Naive thymus-derived CD4-positive, alpha-beta T cell (primary cell): ENCODE results near the gene KNDC1. TPM values are rescaled to one million over a fixed set of nuclear protein-coding genes. Genes with fewer than 3 reads are reported as not detected.

ENCODE experiments used
- ATAC-seq: fragments of 150-1000 bp; cut with Tn5 transposase; 2 replicates; pipeline ENCODE4 v1.10.0; 2021; ENCODE audit warnings: mild to moderate bottlenecking, moderate library complexity
- CTCF ChIA-PET: fragments of 350-600 bp; sonication (Branson Sonifier 250); formaldehyde crosslinking; loops from one replicate; lab custom pipeline; 2021; ENCODE audit warnings: antibody characterized with exemption; lab: Charles Lee
- POLR2A ChIA-PET: fragments of 350-600 bp; sonication (Branson Sonifier 250); formaldehyde crosslinking; loops from one replicate; lab custom pipeline; 2021; ENCODE audit warnings: antibody characterized with exemption, inconsistent platforms; lab: Charles Lee
- DNase-seq, 9 donors: peaks; one replicate each; pipeline versions ENCODE4 v3.0.0 to v3.0.0-alpha.2; 2020 to 2022; ENCODE audit warnings: mixed read lengths in 1 of 9
- H3K27ac ChIP-seq: one replicate; pipeline ENCODE4 v1.7.0; 2013; ENCODE audit warnings: mild to moderate bottlenecking, low read depth, low read length, moderate library complexity
- H3K27me3 ChIP-seq, 2 donors: one replicate each; pipeline ENCODE4 v1.7.0; 2013; ENCODE audit warnings: low read length in 2 of 2, mild to moderate bottlenecking in 2 of 2, moderate library complexity in 2 of 2; ENCODE audit not compliant: control insufficient read depth in 2 of 2, insufficient read depth in 2 of 2
- H3K36me3 ChIP-seq, 3 experiments: 1 replicate in 2 of 3; 2 replicates in 1 of 3; pipeline ENCODE4 v1.7.0; 2013; ENCODE audit warnings: low read length in 3 of 3, mild to moderate bottlenecking in 3 of 3, moderate library complexity in 1 of 3; ENCODE audit not compliant: insufficient read depth in 3 of 3, control insufficient read depth in 2 of 3
- H3K4me1 ChIP-seq, 2 donors: one replicate each; pipeline ENCODE4 v1.7.0; 2013; ENCODE audit warnings: low read length in 2 of 2, mild to moderate bottlenecking in 2 of 2, moderate library complexity in 1 of 2; ENCODE audit not compliant: control insufficient read depth in 2 of 2, insufficient read depth in 2 of 2
- H3K4me3 ChIP-seq: 2 replicates; pipeline ENCODE4 v1.7.0; 2013; ENCODE audit warnings: mild to moderate bottlenecking, low read length
- H3K9me3 ChIP-seq, 3 experiments: 1 replicate in 2 of 3; 2 replicates in 1 of 3; pipeline ENCODE4 v1.7.0; 2013; ENCODE audit warnings: low read length in 3 of 3; ENCODE audit not compliant: control insufficient read depth in 2 of 3
- H3K27ac Mint-ChIP-seq, 9 donors: one replicate each; pipeline ENCODE4 v1.8.0; 2020 to 2022; ENCODE audit warnings: mixed read lengths in 9 of 9, mild to moderate bottlenecking in 8 of 9, moderate library complexity in 5 of 9, inconsistent platforms in 2 of 9
- H3K27me3 Mint-ChIP-seq, 5 donors: one replicate each; pipeline ENCODE4 v1.8.0; 2021 to 2022; ENCODE audit warnings: mixed read lengths in 5 of 5, mild to moderate bottlenecking in 1 of 5
- H3K36me3 Mint-ChIP-seq, 5 donors: one replicate each; pipeline ENCODE4 v1.8.0; 2020 to 2022; ENCODE audit warnings: mixed read lengths in 5 of 5, mild to moderate bottlenecking in 3 of 5, inconsistent platforms in 1 of 5
- H3K4me1 Mint-ChIP-seq, 7 donors: one replicate each; pipeline ENCODE4 v1.8.0; 2020 to 2022; ENCODE audit warnings: mixed read lengths in 7 of 7, mild to moderate bottlenecking in 3 of 7, inconsistent platforms in 1 of 7
- H3K4me3 Mint-ChIP-seq, 10 donors: one replicate each; pipeline ENCODE4 v1.8.0; 2020 to 2022; ENCODE audit warnings: mild to moderate bottlenecking in 10 of 10, mixed read lengths in 10 of 10, moderate library complexity in 6 of 10, inconsistent platforms in 2 of 10
- H3K9me3 Mint-ChIP-seq, 11 donors: one replicate each; pipeline ENCODE4 v1.8.0; 2020 to 2022; ENCODE audit warnings: mixed read lengths in 11 of 11, mild to moderate bottlenecking in 4 of 11, inconsistent platforms in 1 of 11, moderate library complexity in 1 of 11
- intact Hi-C, 2 donors: fragments of 100-400 bp; cut with micrococcal nuclease; formaldehyde crosslinking; loops; one replicate each; pipeline ENCODE4 v1.15.1; 2023
- polyA plus RNA-seq, 2 donors: library from polyadenylated mRNA; unstranded; fragments of 300-500 nt; fragmentation: Illumina TruSeq; gene quantifications; one replicate each; pipeline ENCODE4 v1.2.3, GENCODE V29; 2021
- total RNA-seq, 6 experiments: library from RNA in 5 of 6; stranded (reverse) in 5 of 6; gene quantifications; 1 replicate in 5 of 6; 2 replicates in 1 of 6; pipeline ENCODE4 v1.2.3 and lab custom pipeline; 2021 to 2026

The KNDC1 gene
- total and polyA plus RNA-seq, 7 experiments from 2014 or later: 0.05 to 3.6 (median 0.60) TPM; not detected in 3

- H3K27me3 ChIP-seq: no peaks in the 10 kb centered on the region
- Mint-ChIP-seq H3K9me3 (no peaks in the 10 kb centered on the region), H3K27me3 (peaks cover 6 to 17% (median 12%) of the 10 kb centered on the region in 5 donors), H3K4me3 (no peak overlapping the region), H3K27ac (no peak overlapping the region), H3K4me1 (peaks cover 0 to 5% (median 4%) of the 10 kb centered on the region in 7 donors), H3K36me3 (no peaks in the 10 kb centered on the region)
- DNase-seq: no peak
- H3K9me3 ChIP-seq: no peaks in the 10 kb centered on the region
- H3K36me3 ChIP-seq: no peaks in the 10 kb centered on the region
- no peak for ATAC-seq
- ChIA-PET POLR2A (no interaction called here), CTCF (no interaction called here)
- intact Hi-C loops: no loop called here
- H3K4me1 ChIP-seq: no peaks in the 10 kb centered on the region
- no peak overlapping the region for H3K27ac ChIP-seq
- no peak overlapping the region for H3K4me3 ChIP-seq
Measured at GRCh38 chr10:133129071-133129858, 30.8 kb upstream of the KNDC1 start.

- Histone ChIP-seq H3K4me1 (no peaks in the 10 kb centered on the region), H3K9me3 (no peaks in the 10 kb centered on the region), H3K36me3 (no peaks in the 10 kb centered on the region), H3K27ac (no peak overlapping the region), H3K27me3 (no peaks in the 10 kb centered on the region), H3K4me3 (no peak overlapping the region)
- intact Hi-C loops: no loop called here
- peaks cover 3 to 14% (median 10%) of the 10 kb centered on the region in 5 donors for H3K27me3 Mint-ChIP-seq
- no peak for ATAC-seq
- ChIA-PET POLR2A (no interaction called here), CTCF (no interaction called here)
- no peaks in the 10 kb centered on the region for H3K36me3 Mint-ChIP-seq
- no peak overlapping the region for H3K4me3 Mint-ChIP-seq
- no peak for DNase-seq
- H3K27ac Mint-ChIP-seq: no peak overlapping the region
- H3K9me3 Mint-ChIP-seq: peaks cover 0 to 2% (median 0%) of the 10 kb centered on the region in 11 donors
- H3K4me1 Mint-ChIP-seq: peaks cover 0 to 2% (median 2%) of the 10 kb centered on the region in 7 donors
Measured at GRCh38 chr10:133129859-133130495, 30.0 kb upstream of the KNDC1 start.

DNA sequence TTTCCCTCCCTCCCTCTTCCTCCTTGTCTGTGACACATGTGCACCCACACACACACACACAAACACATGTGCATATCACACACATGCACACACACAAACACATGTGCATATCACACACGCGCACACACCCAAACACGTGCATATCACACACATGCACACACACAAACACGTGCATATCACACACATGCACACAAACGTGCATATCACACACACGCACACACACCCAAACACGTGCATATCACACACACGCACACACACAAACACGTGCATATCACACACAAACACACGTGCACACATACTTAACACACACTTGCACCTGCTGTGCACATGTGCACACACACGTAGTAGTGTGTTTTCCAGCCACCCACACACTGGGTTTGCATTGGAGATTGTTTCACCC is 29.4 kb upstream of the KNDC1 start:
- H3K4me1 ChIP-seq: no peaks in the 10 kb centered on the region
- no peak for DNase-seq
- Mint-ChIP-seq H3K27ac (no peak overlapping the region), H3K27me3 (peaks cover 0 to 8% (median 5%) of the 10 kb centered on the region in 5 donors), H3K4me1 (no peaks in the 10 kb centered on the region), H3K4me3 (no peak overlapping the region), H3K36me3 (no peaks in the 10 kb centered on the region), H3K9me3 (peaks cover 0 to 2% (median 0%) of the 10 kb centered on the region in 11 donors)
- intact Hi-C loops: no loop called here
- H3K4me3 ChIP-seq: no peak overlapping the region
- ChIA-PET POLR2A (no interaction called here), CTCF (no interaction called here)
- H3K27me3 ChIP-seq: no peaks in the 10 kb centered on the region
- no peak overlapping the region for H3K27ac ChIP-seq
- ATAC-seq: no peak
- H3K36me3 ChIP-seq: no peaks in the 10 kb centered on the region
- H3K9me3 ChIP-seq: no peaks in the 10 kb centered on the region

DNA sequence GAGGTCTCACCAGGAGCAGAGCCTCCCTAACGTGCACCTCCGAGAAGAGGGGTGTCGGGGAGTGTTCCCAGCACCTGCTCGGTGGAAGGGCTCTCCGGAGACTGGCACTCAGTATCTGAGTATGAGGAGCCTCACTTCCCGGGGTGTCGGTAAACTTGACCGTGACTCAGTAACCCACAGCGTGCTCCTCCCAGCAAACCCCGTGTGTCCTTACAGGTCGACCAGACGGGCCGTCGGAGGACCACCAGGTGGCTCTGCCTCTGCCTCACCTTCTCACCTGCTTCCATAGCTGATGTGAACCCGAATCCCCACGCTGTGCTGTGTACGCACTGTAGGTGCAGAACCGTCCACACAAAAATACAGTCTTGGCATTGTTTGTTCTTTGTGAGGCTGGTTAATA is 29.0 kb upstream of the KNDC1 start:
- ChIA-PET POLR2A (no interaction called here), CTCF (no interaction called here)
- no peak overlapping the region for H3K4me3 Mint-ChIP-seq
- Histone ChIP-seq H3K27me3 (no peaks in the 10 kb centered on the region), H3K27ac (no peak overlapping the region), H3K4me1 (no peaks in the 10 kb centered on the region), H3K9me3 (no peaks in the 10 kb centered on the region), H3K36me3 (no peaks in the 10 kb centered on the region), H3K4me3 (no peak overlapping the region)
- H3K4me1 Mint-ChIP-seq: no peaks in the 10 kb centered on the region
- no peak for ATAC-seq
- H3K27me3 Mint-ChIP-seq: peaks cover 0 to 4% (median under 1%) of the 10 kb centered on the region in 5 donors
- intact Hi-C loops: no loop called here
- no peak overlapping the region for H3K27ac Mint-ChIP-seq
- H3K9me3 Mint-ChIP-seq: peaks cover 0 to 2% (median 0%) of the 10 kb centered on the region in 11 donors
- no peaks in the 10 kb centered on the region for H3K36me3 Mint-ChIP-seq
- DNase-seq: no peak

GRCh38 chr10:133131734-133132472 is 28.1 kb upstream of the KNDC1 start:
- Mint-ChIP-seq H3K9me3 (peaks cover 0 to 2% (median 0%) of the 10 kb centered on the region in 11 donors), H3K27ac (no peak overlapping the region), H3K36me3 (no peaks in the 10 kb centered on the region), H3K4me1 (no peaks in the 10 kb centered on the region), H3K4me3 (no peak overlapping the region), H3K27me3 (no peaks in the 10 kb centered on the region)
- no peaks in the 10 kb centered on the region for H3K27me3 ChIP-seq
- POLR2A ChIA-PET: no interaction called here
- CTCF ChIA-PET: no interaction called here
- H3K27ac ChIP-seq: no peak overlapping the region
- no peak overlapping the region for H3K4me3 ChIP-seq
- DNase-seq (no peak), ATAC-seq (no peak)
- H3K36me3 ChIP-seq: no peaks in the 10 kb centered on the region
- intact Hi-C loops: no loop called here
- H3K9me3 ChIP-seq: no peaks in the 10 kb centered on the region
- H3K4me1 ChIP-seq: no peaks in the 10 kb centered on the region

DNA sequence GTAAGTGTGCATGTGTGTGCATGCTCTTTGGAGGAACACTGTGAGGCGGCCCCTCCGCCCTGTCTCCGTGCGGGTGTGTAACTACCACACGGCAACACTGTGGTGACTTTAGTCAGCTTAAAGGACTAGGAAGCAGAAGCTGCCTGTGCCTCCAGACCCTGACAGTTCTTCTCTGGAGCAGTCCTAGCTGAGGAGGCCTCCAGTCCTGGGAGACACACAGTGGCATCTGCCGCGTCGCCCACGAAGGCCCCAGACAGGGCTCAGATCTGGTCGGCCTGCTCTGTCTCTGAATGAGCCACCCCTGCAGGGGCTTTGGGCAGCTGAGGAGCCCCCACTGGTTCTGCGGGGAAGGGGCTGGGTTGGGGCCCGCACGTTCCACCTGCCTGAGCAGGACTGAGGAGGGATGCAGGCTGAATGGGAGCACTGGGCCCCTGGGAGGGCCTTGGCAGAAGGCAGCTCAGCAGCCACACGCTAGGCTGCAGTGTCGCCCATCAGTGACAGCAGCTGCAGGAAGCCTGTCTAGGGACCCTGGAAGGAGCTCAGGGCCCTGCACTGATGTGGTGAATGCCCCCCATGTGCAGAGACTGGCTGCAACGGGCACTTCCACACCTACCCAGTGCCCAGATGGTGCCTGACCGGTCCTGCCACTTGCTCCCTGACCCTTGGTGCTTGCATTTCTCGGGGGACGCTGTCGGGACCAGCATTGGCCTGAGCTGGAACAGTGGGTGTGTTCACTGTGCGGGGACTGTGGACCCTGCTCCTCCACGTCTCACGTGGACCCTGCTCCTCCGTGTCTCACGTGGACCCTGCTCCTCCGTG is 27.3 kb upstream of the KNDC1 start:
- Histone ChIP-seq H3K4me1 (no peaks in the 10 kb centered on the region), H3K27me3 (no peaks in the 10 kb centered on the region), H3K4me3 (no peak overlapping the region), H3K9me3 (no peaks in the 10 kb centered on the region), H3K27ac (no peak overlapping the region), H3K36me3 (no peaks in the 10 kb centered on the region)
- ChIA-PET POLR2A (no interaction called here), CTCF (no interaction called here)
- intact Hi-C loops: no loop called here
- Mint-ChIP-seq H3K36me3 (no peaks in the 10 kb centered on the region), H3K27me3 (no peaks in the 10 kb centered on the region), H3K27ac (no peak overlapping the region), H3K9me3 (peaks cover 0 to 2% (median 0%) of the 10 kb centered on the region in 11 donors), H3K4me3 (no peak overlapping the region), H3K4me1 (no peaks in the 10 kb centered on the region)
- DNase-seq: no peak
- no peak for ATAC-seq
